Left lung (tissue), 10 donors: ENCODE results near the gene BMPR2. TPM values are rescaled to one million over a fixed set of nuclear protein-coding genes. Genes with fewer than 3 reads are reported as not detected.

Experiments
- ATAC-seq: fragments of 200-7000 bp; cut with Tn5 transposase; one replicate; pipeline ENCODE4 v1.9.1; 2020; ENCODE audit warnings: moderate library complexity
- DNase-seq, 4 donors: peaks; one replicate each; pipeline ENCODE4 v3.0.0-alpha.2; 2013 to 2020
- H3K27ac ChIP-seq, 2 donors: fragments of 200-600 bp; sonication (generic) in 1 of 2; one replicate each; pipeline versions ENCODE4 v1.5.0 to v1.8.0; 2020 to 2021
- H3K27me3 ChIP-seq, 2 donors: fragments of 200-600 bp; sonication (generic) in 1 of 2; one replicate each; pipeline versions ENCODE4 v1.5.0 to v1.8.0; 2020 to 2021
- H3K36me3 ChIP-seq, 2 donors: fragments of 200-600 bp; sonication (generic) in 1 of 2; one replicate each; pipeline versions ENCODE4 v1.5.0 to v1.8.0; 2020 to 2021
- H3K4me1 ChIP-seq, 2 donors: fragments of 200-600 bp; one replicate each; pipeline ENCODE4 v1.8.0; 2021
- H3K4me3 ChIP-seq, 2 donors: fragments of 200-600 bp; sonication (generic) in 1 of 2; one replicate each; pipeline versions ENCODE4 v1.5.0 to v1.8.0; 2020 to 2021; ENCODE audit warnings: mild to moderate bottlenecking in 1 of 2
- H3K9me3 ChIP-seq, 2 donors: fragments of 200-600 bp; sonication (generic) in 1 of 2; one replicate each; pipeline versions ENCODE4 v1.5.0 to v1.8.0; 2020 to 2021
- intact Hi-C, 2 donors: fragments of 100-400 bp; cut with DNase I; formaldehyde crosslinking; loops; one replicate each; pipeline versions ENCODE4 v1.11.2 to v1.14.2; 2022
- polyA plus RNA-seq, 6 donors: library from polyadenylated mRNA; unstranded; fragments of 120-200 nt; gene quantifications; one replicate each; pipeline ENCODE4 v1.2.1, GENCODE V29; 2013; ENCODE audit not compliant: insufficient read length in 6 of 6
- total RNA-seq, 2 donors: library from RNA; stranded (reverse); fragmentation: NEBNext Ultra II Directional; extraction: Animal tissue kit (Norgen Biotek cat#: 25700); gene quantifications; one replicate each; pipeline ENCODE4 v1.2.1, GENCODE V29; 2021
- TF ChIP-seq, protein P1 (sequence below), 2 donors: fragments of 200-600 bp; sonication (generic) in 1 of 2; IDR thresholded peaks; one replicate each; pipeline versions ENCODE4 v1.5.0 to v1.8.0; 2021; ENCODE audit warnings: antibody characterized with exemption in 2 of 2
- donor health status: DM: no; HTN: yes; CAD: no.
- donor health status: DM: no; HTN: no; CAD: no.

Gene BMPR2
- total and polyA plus RNA-seq, 8 donors: 68.3 to 99.7 (median 83.6) TPM

DNA sequence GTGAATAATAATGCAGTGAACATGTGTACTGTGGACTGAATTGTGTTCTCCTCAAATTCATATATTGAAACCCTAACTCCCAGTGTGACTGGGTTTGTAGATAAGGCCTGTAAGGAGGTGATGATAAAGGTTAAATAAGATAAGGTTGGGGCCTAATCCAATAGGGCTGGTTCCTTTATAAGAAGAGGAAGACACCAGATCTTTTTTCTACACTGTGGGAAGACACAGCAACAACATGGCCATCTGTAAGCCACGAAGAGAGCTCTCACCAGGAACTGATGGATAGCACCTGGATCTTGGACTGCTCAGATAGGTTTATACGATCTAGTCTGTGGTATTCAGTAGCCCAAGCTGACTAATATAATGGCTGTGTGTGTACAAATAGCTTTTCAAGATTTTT lies 66.8 kb downstream of the BMPR2 start:
- Histone ChIP-seq H3K4me3 (no peak overlapping the region), H3K9me3 (no peaks in the 10 kb centered on the region), H3K4me1 (no peaks in the 10 kb centered on the region), H3K36me3 (no peaks in the 10 kb centered on the region), H3K27me3 (no peaks in the 10 kb centered on the region), H3K27ac (no peak overlapping the region)
- TF ChIP-seq, protein P1, sequence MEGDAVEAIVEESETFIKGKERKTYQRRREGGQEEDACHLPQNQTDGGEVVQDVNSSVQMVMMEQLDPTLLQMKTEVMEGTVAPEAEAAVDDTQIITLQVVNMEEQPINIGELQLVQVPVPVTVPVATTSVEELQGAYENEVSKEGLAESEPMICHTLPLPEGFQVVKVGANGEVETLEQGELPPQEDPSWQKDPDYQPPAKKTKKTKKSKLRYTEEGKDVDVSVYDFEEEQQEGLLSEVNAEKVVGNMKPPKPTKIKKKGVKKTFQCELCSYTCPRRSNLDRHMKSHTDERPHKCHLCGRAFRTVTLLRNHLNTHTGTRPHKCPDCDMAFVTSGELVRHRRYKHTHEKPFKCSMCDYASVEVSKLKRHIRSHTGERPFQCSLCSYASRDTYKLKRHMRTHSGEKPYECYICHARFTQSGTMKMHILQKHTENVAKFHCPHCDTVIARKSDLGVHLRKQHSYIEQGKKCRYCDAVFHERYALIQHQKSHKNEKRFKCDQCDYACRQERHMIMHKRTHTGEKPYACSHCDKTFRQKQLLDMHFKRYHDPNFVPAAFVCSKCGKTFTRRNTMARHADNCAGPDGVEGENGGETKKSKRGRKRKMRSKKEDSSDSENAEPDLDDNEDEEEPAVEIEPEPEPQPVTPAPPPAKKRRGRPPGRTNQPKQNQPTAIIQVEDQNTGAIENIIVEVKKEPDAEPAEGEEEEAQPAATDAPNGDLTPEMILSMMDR (IDR thresholded peaks at IDR 0.05): no peak
- ATAC-seq: no peak
- DNase-seq: no peak
- intact Hi-C loops: no loop called here

DNA sequence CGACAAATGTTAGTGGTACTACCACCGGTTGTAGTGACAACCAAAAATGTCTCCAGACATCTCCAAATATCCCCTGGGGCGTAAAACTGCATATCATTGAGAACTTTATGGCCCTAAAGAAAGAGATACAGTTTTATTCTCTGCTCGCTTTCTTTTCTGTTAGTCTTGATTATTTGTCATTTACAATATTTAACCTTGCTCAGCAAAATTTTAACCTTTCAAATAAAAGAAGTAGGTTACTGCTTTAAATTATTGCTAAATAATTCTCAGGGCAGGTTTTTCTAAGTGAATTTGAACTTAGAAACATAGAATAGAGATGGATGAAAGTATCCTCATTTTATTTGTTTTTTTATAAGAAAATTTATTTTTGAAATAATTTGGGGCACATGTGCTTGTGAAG lies 67.9 kb downstream of the BMPR2 start:
- H3K4me3 ChIP-seq: no peak overlapping the region
- no peaks in the 10 kb centered on the region for H3K9me3 ChIP-seq
- intact Hi-C loops: no loop called here
- no peak overlapping the region for H3K27ac ChIP-seq
- TF ChIP-seq, protein P1 (IDR thresholded peaks at IDR 0.05): no peak
- no peak for DNase-seq
- no peaks in the 10 kb centered on the region for H3K27me3 ChIP-seq
- H3K4me1 ChIP-seq: no peaks in the 10 kb centered on the region
- ATAC-seq: no peak
- no peaks in the 10 kb centered on the region for H3K36me3 ChIP-seq

DNA sequence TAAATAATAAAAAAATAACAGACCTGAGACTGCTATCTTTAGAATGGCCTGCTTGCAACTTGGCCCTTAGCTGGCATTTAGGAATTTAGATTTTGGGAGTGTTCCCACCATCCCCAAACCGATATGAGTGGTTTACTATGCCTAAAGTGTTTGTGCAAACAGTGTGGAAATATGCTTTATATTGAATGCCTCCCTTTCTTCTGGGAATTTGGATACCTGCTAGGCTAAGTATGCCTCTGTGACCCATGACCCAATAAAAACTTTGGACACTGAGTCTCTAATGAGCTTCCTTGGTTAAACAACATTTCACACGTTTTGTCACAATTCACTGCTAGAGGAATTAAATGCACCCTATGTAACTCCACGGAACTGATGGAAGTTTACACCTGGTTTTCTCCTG lies 73.2 kb downstream of the BMPR2 start:
- H3K27ac ChIP-seq: no peak overlapping the region
- ATAC-seq (no peak), DNase-seq (no peak)
- peaks cover 0 to 11% of the 10 kb centered on the region in 2 donors for H3K4me1 ChIP-seq
- H3K4me3 ChIP-seq: no peak overlapping the region
- TF ChIP-seq, protein P1 (IDR thresholded peaks at IDR 0.05): no peak
- no peaks in the 10 kb centered on the region for H3K27me3 ChIP-seq
- no peaks in the 10 kb centered on the region for H3K9me3 ChIP-seq
- intact Hi-C loops: no loop called here
- H3K36me3 ChIP-seq: no peaks in the 10 kb centered on the region

DNA sequence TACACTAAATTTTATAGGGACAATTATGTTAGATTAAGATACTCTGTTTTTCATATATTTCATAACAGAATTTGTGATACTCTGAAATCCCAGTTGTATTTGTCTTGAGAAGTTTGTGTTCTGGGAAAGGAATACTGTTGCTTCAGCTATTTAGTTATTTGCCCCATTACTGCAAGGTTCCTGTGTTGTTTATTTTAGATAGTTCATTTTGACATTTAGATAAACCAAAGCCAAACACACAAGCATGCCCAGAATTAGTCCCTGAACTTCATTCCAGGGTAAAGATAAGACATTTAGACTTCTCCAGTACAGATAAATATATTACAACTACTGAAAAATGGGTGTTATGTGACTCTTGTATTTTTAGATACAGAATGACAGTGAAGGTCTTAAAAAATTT lies 74.7 kb downstream of the BMPR2 start:
- H3K4me1 ChIP-seq: peaks cover 0 to 11% of the 10 kb centered on the region in 2 donors
- peak overlapping the region in 1 of 2 donors; percentile 8 for H3K27ac ChIP-seq
- no peaks in the 10 kb centered on the region for H3K36me3 ChIP-seq
- DNase-seq: peak in 1 of 4 donors; percentile 20
- H3K27me3 ChIP-seq: no peaks in the 10 kb centered on the region
- no peak overlapping the region for H3K4me3 ChIP-seq
- no peaks in the 10 kb centered on the region for H3K9me3 ChIP-seq
- intact Hi-C loops: no loop called here
- ATAC-seq: no peak
- TF ChIP-seq, protein P1 (IDR thresholded peaks at IDR 0.05): no peak

DNA sequence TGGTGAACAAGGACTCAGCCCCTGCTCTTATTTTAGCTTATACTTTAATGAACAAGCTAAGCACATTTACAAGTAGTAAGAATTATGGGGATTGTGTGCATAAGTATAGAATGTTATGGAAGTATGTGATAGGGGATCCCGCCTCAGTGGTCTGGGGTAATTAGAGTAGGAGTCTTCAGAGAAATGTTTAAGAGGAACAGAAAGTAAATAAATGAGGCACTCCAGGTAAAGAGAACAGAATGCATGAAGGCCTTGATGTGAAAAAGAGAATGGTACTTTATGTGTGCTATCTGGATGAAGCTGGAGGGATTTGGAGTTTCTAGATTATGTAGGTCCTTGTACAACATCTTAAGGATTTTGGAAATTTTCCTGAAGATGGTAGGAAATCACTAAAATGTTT lies 76.6 kb downstream of the BMPR2 start:
- Histone ChIP-seq H3K9me3 (no peaks in the 10 kb centered on the region), H3K27me3 (no peaks in the 10 kb centered on the region), H3K36me3 (peaks cover 0 to 4% of the 10 kb centered on the region in 2 donors), H3K4me1 (peaks cover 0 to 11% of the 10 kb centered on the region in 2 donors), H3K4me3 (no peak overlapping the region), H3K27ac (no peak overlapping the region)
- DNase-seq (no peak), ATAC-seq (no peak)
- intact Hi-C loops: no loop called here
- TF ChIP-seq, protein P1 (IDR thresholded peaks at IDR 0.05): no peak
